B cell (primary cell): ENCODE data around the gene RSBN1L. TPM values are rescaled to one million over a fixed set of nuclear protein-coding genes. Genes with fewer than 3 reads are reported as not detected.

Source experiments
- ATAC-seq: fragments of 200-7000 bp; cut with Tn5 transposase; one replicate; pipeline ENCODE4 v1.10.0; 2021; ENCODE audit warnings: low read depth, mild to moderate bottlenecking, moderate number of reproducible peaks, moderate library complexity
- CTCF ChIA-PET: fragments of 350-600 bp; sonication (Branson Sonifier 250); formaldehyde crosslinking; loops from one replicate; lab custom pipeline; 2021; ENCODE audit warnings: antibody characterized with exemption, inconsistent platforms; lab: Charles Lee
- POLR2A ChIA-PET: fragments of 350-600 bp; sonication (Branson Sonifier 250); formaldehyde crosslinking; loops from one replicate; lab custom pipeline; 2021; ENCODE audit warnings: antibody characterized with exemption; lab: Charles Lee
- DNase-seq: peaks from one replicate; pipeline ENCODE4 v3.0.0; 2013
- H2AFZ ChIP-seq: 2 replicates; pipeline ENCODE4 v1.6.1; 2012; ENCODE audit warnings: mild to moderate bottlenecking, low read depth, low read length; ENCODE audit not compliant: insufficient read depth, poor library complexity, severe bottlenecking
- H3K27ac ChIP-seq, 2 donors: 1 replicate in 1 of 2; 2 replicates in 1 of 2; pipeline ENCODE4 v1.5.1; 2012 to 2013; ENCODE audit warnings: low read length in 2 of 2, mild to moderate bottlenecking in 2 of 2, moderate library complexity in 1 of 2
- H3K27me3 ChIP-seq, 4 experiments: fragments of 200-600 bp in 1 of 4; sonication (generic) in 1 of 4; replicated peaks in 1 of 4; 1 replicate in 2 of 4; 2 replicates in 2 of 4; pipeline versions ENCODE4 v1.6.1 to v1.7.0; 2013 to 2016; ENCODE audit warnings: low read length in 3 of 4, mild to moderate bottlenecking in 2 of 4, mixed read lengths in 1 of 4, moderate library complexity in 1 of 4; ENCODE audit not compliant: insufficient read depth in 4 of 4, control insufficient read depth in 3 of 4; ENCODE audit errors: control extremely low read depth in 1 of 4
- H3K36me3 ChIP-seq, 2 experiments: replicated peaks in 1 of 2; 1 replicate in 1 of 2; 2 replicates in 1 of 2; pipeline versions ENCODE4 v1.6.1 to v1.7.1; 2013; ENCODE audit warnings: low read length in 1 of 2; ENCODE audit not compliant: insufficient read depth in 2 of 2, control insufficient read depth in 1 of 2; ENCODE audit errors: control extremely low read depth in 1 of 2, extremely low read depth in 1 of 2
- H3K4me1 ChIP-seq, 2 donors: fragments of 200-600 bp in 1 of 2; sonication (generic) in 1 of 2; 1 replicate in 1 of 2; 2 replicates in 1 of 2; pipeline versions ENCODE4 v1.5.1 to v1.6.1; 2013 to 2017; ENCODE audit warnings: low read length in 2 of 2; ENCODE audit not compliant: control insufficient read depth in 2 of 2, insufficient read depth in 2 of 2
- H3K4me2 ChIP-seq: replicated peaks from 2 replicates; pipeline ENCODE3; 2012; ENCODE audit warnings: mild to moderate bottlenecking, low read depth, low read length; ENCODE audit not compliant: poor library complexity, severe bottlenecking
- H3K4me3 ChIP-seq, 5 experiments: fragments of 200-600 bp in 1 of 5; sonication (generic) in 1 of 5; 1 replicate in 3 of 5; 2 replicates in 2 of 5; pipeline versions ENCODE4 v1.5.1 to v1.7.0; 2011 to 2016; ENCODE audit warnings: low read length in 4 of 5, mild to moderate bottlenecking in 4 of 5, low read depth in 2 of 5, control low read depth in 1 of 5, moderate library complexity in 1 of 5; ENCODE audit not compliant: insufficient read depth in 1 of 5; ENCODE audit errors: control extremely low read depth in 1 of 5, extremely low read depth in 1 of 5
- H3K79me2 ChIP-seq: fragments of 200-600 bp; sonication (generic); one replicate; pipeline ENCODE4 v1.6.0; 2016; ENCODE audit warnings: low read length; ENCODE audit not compliant: control insufficient read depth, insufficient read depth
- H3K9ac ChIP-seq: fragments of 200-600 bp; sonication (generic); 2 replicates; pipeline ENCODE4 v1.6.1; 2017; ENCODE audit warnings: mild to moderate bottlenecking, low read length, moderate library complexity
- H3K9me3 ChIP-seq, 3 donors: one replicate each; pipeline versions ENCODE4 v1.6.1 to v1.7.1; 2013; ENCODE audit warnings: low read length in 2 of 3; ENCODE audit not compliant: control insufficient read depth in 2 of 3, insufficient read depth in 1 of 3; ENCODE audit errors: control extremely low read depth in 1 of 3
- H4K20me1 ChIP-seq: 2 replicates; pipeline ENCODE4 v1.6.0; 2012; ENCODE audit warnings: mild to moderate bottlenecking, low read length; ENCODE audit not compliant: insufficient read depth, control insufficient read depth, poor library complexity, severe bottlenecking
- H3K27ac Mint-ChIP-seq: one replicate; pipeline ENCODE4 v1.8.0; 2021; ENCODE audit warnings: mixed read lengths
- H3K27me3 Mint-ChIP-seq: one replicate; pipeline ENCODE4 v1.8.0; 2021; ENCODE audit warnings: mixed read lengths
- H3K4me1 Mint-ChIP-seq: one replicate; pipeline ENCODE4 v1.8.0; 2021; ENCODE audit warnings: mixed read lengths
- H3K4me3 Mint-ChIP-seq: one replicate; pipeline ENCODE4 v1.8.0; 2021; ENCODE audit warnings: mixed read lengths
- H3K9me3 Mint-ChIP-seq: one replicate; pipeline ENCODE4 v1.8.0; 2022; ENCODE audit warnings: mixed read lengths; ENCODE audit not compliant: insufficient read depth
- CTCF ChIP-seq: fragments of 200-600 bp; IDR thresholded peaks from one replicate; pipeline ENCODE4 v1.8.0; 2022; ENCODE audit warnings: antibody characterized with exemption, mild to moderate bottlenecking
- EZH2 ChIP-seq: IDR thresholded peaks from 2 replicates; pipeline ENCODE4 v1.6.1; 2012; ENCODE audit warnings: borderline replicate concordance, low read depth, mild to moderate bottlenecking, moderate library complexity, low read length; ENCODE audit not compliant: insufficient read depth, poor library complexity, severe bottlenecking
- WGBS: methylation state at CpG from one replicate; pipeline ENCODE4 v1.1.5; 2013; ENCODE audit warnings: missing lambda C conversion rate; ENCODE audit not compliant: insufficient coverage; 5-methylcytosine and 5-hydroxymethylcytosine counted together
- intact Hi-C: fragments of 100-400 bp; cut with micrococcal nuclease; formaldehyde crosslinking; loops from one replicate; pipeline ENCODE4 v1.10.0; 2022
- polyA plus RNA-seq: library from polyadenylated mRNA; depleted of rRNA; stranded (reverse); fragments of >200 nt; gene quantifications from 2 replicates; pipeline ENCODE4 v1.2.3, GENCODE V29; 2012
- total RNA-seq, 2 donors: library from RNA; stranded (reverse); fragments of 120-200 nt in 1 of 2; gene quantifications; 1 replicate in 1 of 2; 2 replicates in 1 of 2; pipeline versions ENCODE4 v1.2.3 to v1.2.4, GENCODE V29; 2013 to 2022

The RSBN1L gene
- total and polyA plus RNA-seq, 2 donors (not counting 1 experiment from before 2014, with no cell fraction given): 17.0 to 47.0 TPM

- Histone ChIP-seq H3K4me3 (peak overlapping the region; percentile 72 to 100 (median 84)), H4K20me1 (peaks cover 18% of the 10 kb centered on the region), H3K36me3 (no peaks in the 10 kb centered on the region), H3K4me2 (peak overlapping the region; percentile 83), H3K9me3 (no peaks in the 10 kb centered on the region), H3K27me3 (no peaks in the 10 kb centered on the region), H3K4me1 (peaks cover 20 to 35% of the 10 kb centered on the region in 2 donors), H2AFZ (peak overlapping the region; percentile 100), H3K79me2 (peaks cover 80% of the 10 kb centered on the region), H3K9ac (peak overlapping the region; percentile 98), H3K27ac (peak overlapping the region; percentile 81 to 89)
- no peaks in the 10 kb centered on the region for H3K27me3 Mint-ChIP-seq
- no peak for ATAC-seq
- ChIA-PET CTCF (interaction anchor here (0.8 to 4.4 kb wide), 7 partner anchors 10 to 62 kb away, joined by 3 to 23 read pairs (median 4); no protein-coding TSS in a partner anchor), POLR2A (interaction anchor here (0.6 kb wide), 1 partner anchor 306 kb away, joined by 7 read pairs; no protein-coding TSS in a partner anchor)
- H3K27ac Mint-ChIP-seq: peak overlapping the region; percentile 91
- TF ChIP-seq EZH2 (no peak), CTCF (no peak)
- no peak for DNase-seq
- intact Hi-C loops: loop anchor here (2.0 to 5.0 kb wide), 4 partner anchors 45 to 281 kb away; partner anchors contain the start of gene GSAP
- 0% methylated on average over 2 of the region's 10 CpGs for WGBS
- peak overlapping the region; percentile 98 for H3K4me3 Mint-ChIP-seq
- peaks cover 53% of the 10 kb centered on the region for H3K4me1 Mint-ChIP-seq
- no peaks in the 10 kb centered on the region for H3K9me3 Mint-ChIP-seq
Measured at GRCh38 chr7:77697535-77697831, 1.2 kb downstream of the RSBN1L start.

- H3K4me3 ChIP-seq: peak overlapping the region; percentile 72 to 100 (median 84)
- ChIA-PET POLR2A (no interaction called here), CTCF (interaction anchor here (0.8 to 4.4 kb wide), 5 partner anchors 40 to 61 kb away, joined by 3 to 23 read pairs (median 4); no protein-coding TSS in a partner anchor)
- peaks cover 83% of the 10 kb centered on the region for H3K79me2 ChIP-seq
- H4K20me1 ChIP-seq: peaks cover 19% of the 10 kb centered on the region
- H3K9ac ChIP-seq: peak overlapping the region; percentile 98
- no peaks in the 10 kb centered on the region for H3K9me3 ChIP-seq
- H3K4me1 ChIP-seq: peaks cover 26 to 40% of the 10 kb centered on the region in 2 donors
- Mint-ChIP-seq H3K27ac (peak overlapping the region; percentile 91), H3K4me3 (peak overlapping the region; percentile 98), H3K27me3 (no peaks in the 10 kb centered on the region), H3K9me3 (no peaks in the 10 kb centered on the region), H3K4me1 (peaks cover 59% of the 10 kb centered on the region)
- H2AFZ ChIP-seq: peak overlapping the region; percentile 100
- intact Hi-C loops: loop anchor here (5.0 kb wide), 2 partner anchors 46 to 209 kb away; no protein-coding TSS in a partner anchor
- H3K27ac ChIP-seq: peak overlapping the region; percentile 81 to 89
- no peaks in the 10 kb centered on the region for H3K27me3 ChIP-seq
- ATAC-seq (no peak), DNase-seq (peak; percentile 43)
- peak overlapping the region; percentile 83 for H3K4me2 ChIP-seq
- no peak for TF ChIP-seq EZH2
- TF ChIP-seq CTCF: no peak
- H3K36me3 ChIP-seq: no peaks in the 10 kb centered on the region
Measured at GRCh38 chr7:77698042-77698625, 1.9 kb downstream of the RSBN1L start.
